Panc1 (cell line): ENCODE data around the gene EIF2B1.

Experiments used
- POLR2AphosphoS5 ChIP-seq: IDR thresholded peaks from 2 replicates; pipeline ENCODE4 v1.6.1; 2012; ENCODE audit warnings: mild to moderate bottlenecking, low read depth, low read length, moderate library complexity
- TCF7L2 ChIP-seq: IDR thresholded peaks from 2 replicates; pipeline ENCODE4 v1.6.1; 2011; ENCODE audit warnings: mild to moderate bottlenecking, low read depth, low read length, inconsistent platforms
- TF ChIP-seq, protein P1 (sequence below), 2 experiments: IDR thresholded peaks; 2 replicates each; pipeline ENCODE4 v1.6.1; 2011 to 2012; ENCODE audit warnings: low read depth in 2 of 2, control low read depth in 1 of 2, low read length in 1 of 2, mild to moderate bottlenecking in 1 of 2, moderate library complexity in 1 of 2; ENCODE audit not compliant: insufficient read depth in 1 of 2
- TF ChIP-seq, protein P2 (sequence below): fragments of 450-650 bp; IDR thresholded peaks from 2 replicates; pipeline ENCODE4 v1.5.1; 2017; ENCODE audit warnings: mild to moderate bottlenecking

DNA sequence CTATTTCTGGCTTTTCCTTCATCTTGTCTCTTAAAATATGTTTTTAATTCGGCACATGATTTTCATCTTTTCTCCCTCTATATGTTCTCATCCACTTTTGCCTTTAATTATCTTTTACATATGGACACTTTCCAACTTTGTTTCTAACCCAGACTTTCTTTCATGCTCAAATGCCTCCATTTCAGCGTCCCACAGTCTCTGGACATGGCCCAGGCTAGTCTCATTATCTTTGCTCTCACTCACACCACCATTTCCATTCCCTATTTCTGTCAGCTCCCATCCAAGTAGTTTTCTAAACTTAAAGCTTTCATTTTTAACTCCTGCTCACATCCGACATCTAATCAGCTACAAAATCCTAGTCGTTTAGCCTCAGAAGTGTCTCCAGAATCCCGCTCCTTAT is 14.9 kb upstream of the EIF2B1 start:
- TF ChIP-seq, protein P1, sequence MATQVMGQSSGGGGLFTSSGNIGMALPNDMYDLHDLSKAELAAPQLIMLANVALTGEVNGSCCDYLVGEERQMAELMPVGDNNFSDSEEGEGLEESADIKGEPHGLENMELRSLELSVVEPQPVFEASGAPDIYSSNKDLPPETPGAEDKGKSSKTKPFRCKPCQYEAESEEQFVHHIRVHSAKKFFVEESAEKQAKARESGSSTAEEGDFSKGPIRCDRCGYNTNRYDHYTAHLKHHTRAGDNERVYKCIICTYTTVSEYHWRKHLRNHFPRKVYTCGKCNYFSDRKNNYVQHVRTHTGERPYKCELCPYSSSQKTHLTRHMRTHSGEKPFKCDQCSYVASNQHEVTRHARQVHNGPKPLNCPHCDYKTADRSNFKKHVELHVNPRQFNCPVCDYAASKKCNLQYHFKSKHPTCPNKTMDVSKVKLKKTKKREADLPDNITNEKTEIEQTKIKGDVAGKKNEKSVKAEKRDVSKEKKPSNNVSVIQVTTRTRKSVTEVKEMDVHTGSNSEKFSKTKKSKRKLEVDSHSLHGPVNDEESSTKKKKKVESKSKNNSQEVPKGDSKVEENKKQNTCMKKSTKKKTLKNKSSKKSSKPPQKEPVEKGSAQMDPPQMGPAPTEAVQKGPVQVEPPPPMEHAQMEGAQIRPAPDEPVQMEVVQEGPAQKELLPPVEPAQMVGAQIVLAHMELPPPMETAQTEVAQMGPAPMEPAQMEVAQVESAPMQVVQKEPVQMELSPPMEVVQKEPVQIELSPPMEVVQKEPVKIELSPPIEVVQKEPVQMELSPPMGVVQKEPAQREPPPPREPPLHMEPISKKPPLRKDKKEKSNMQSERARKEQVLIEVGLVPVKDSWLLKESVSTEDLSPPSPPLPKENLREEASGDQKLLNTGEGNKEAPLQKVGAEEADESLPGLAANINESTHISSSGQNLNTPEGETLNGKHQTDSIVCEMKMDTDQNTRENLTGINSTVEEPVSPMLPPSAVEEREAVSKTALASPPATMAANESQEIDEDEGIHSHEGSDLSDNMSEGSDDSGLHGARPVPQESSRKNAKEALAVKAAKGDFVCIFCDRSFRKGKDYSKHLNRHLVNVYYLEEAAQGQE (IDR thresholded peaks at IDR 0.05; ENCODE audit: insufficient read depth in 1 of 2, low read depth in 2 of 2, low read length in 1 of 2), result no peak
- TF ChIP-seq, protein P2, sequence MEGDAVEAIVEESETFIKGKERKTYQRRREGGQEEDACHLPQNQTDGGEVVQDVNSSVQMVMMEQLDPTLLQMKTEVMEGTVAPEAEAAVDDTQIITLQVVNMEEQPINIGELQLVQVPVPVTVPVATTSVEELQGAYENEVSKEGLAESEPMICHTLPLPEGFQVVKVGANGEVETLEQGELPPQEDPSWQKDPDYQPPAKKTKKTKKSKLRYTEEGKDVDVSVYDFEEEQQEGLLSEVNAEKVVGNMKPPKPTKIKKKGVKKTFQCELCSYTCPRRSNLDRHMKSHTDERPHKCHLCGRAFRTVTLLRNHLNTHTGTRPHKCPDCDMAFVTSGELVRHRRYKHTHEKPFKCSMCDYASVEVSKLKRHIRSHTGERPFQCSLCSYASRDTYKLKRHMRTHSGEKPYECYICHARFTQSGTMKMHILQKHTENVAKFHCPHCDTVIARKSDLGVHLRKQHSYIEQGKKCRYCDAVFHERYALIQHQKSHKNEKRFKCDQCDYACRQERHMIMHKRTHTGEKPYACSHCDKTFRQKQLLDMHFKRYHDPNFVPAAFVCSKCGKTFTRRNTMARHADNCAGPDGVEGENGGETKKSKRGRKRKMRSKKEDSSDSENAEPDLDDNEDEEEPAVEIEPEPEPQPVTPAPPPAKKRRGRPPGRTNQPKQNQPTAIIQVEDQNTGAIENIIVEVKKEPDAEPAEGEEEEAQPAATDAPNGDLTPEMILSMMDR, result no peak
- TF ChIP-seq POLR2AphosphoS5, result no peak
- no peak for TF ChIP-seq TCF7L2
